GF-D8 (cell line): ENCODE results near the gene CCDC8.
"Not testable (repeated sequence)": the region's sequence is repeated elsewhere in the genome, so short reads cannot be mapped to it uniquely, and the experiment has no call there.

Experiments
- DNase-seq: peaks from one replicate; lab custom pipeline; 2025; lab: John Stamatoyannopoulos, UW

The CCDC8 gene

GRCh38 chr19:46427518-46428045 is 14.2 kb upstream of the CCDC8 start:
- no peak for DNase-seq

- no peak for DNase-seq
These were observed 13.3 kb upstream of the CCDC8 start for GRCh38 chr19:46426506-46427162.

GRCh38 chr19:46426035-46426505 is 12.7 kb upstream of the CCDC8 start:
- no peak for DNase-seq

- no peak for DNase-seq
These were observed 9.8 kb upstream of the CCDC8 start for GRCh38 chr19:46423188-46423587.

GRCh38 chr19:46422344-46422743 is 9.0 kb upstream of the CCDC8 start:
- no peak for DNase-seq

- DNase-seq: no peak
These were observed 6.7 kb upstream of the CCDC8 start for GRCh38 chr19:46420056-46420455.

GRCh38 chr19:46415804-46416709 is 2.7 kb upstream of the CCDC8 start:
- DNase-seq: not testable (repeated sequence)

GRCh38 chr19:46414899-46415298 is 1.5 kb upstream of the CCDC8 start:
- not testable (repeated sequence) for DNase-seq

GRCh38 chr19:46412650-46413261 is 608 bp downstream of the CCDC8 start:
- DNase-seq: no peak

GRCh38 chr19:46411925-46412649 is 1.3 kb downstream of the CCDC8 start:
- DNase-seq: no peak

- no peak for DNase-seq
These were observed 2.1 kb downstream of the CCDC8 start for GRCh38 chr19:46411088-46411924.

- DNase-seq: no peak
These were observed 2.9 kb downstream of the CCDC8 start for GRCh38 chr19:46410205-46411087.

- no peak for DNase-seq
These were observed 4.2 kb downstream of the CCDC8 start for GRCh38 chr19:46409191-46409590.

- DNase-seq: no peak
These were observed 4.7 kb downstream of the CCDC8 start for GRCh38 chr19:46408664-46409039.

GRCh38 chr19:46407856-46408663 is 5.3 kb downstream of the CCDC8 start:
- DNase-seq: no peak

- DNase-seq: no peak
These were observed 6.4 kb downstream of the CCDC8 start for GRCh38 chr19:46406976-46407375.

GRCh38 chr19:46404753-46405468 is 8.5 kb downstream of the CCDC8 start:
- peak; percentile 31 for DNase-seq

GRCh38 chr19:46404055-46404752 is 9.2 kb downstream of the CCDC8 start:
- peak; percentile 41 for DNase-seq
